SK-N-SH (cell line): ENCODE data around the gene C9orf72. TPM values are rescaled to one million over a fixed set of nuclear protein-coding genes. Genes with fewer than 3 reads are reported as not detected.

ENCODE experiments used
- CTCF ChIA-PET: fragments of 300-600, 350-600 bp; formaldehyde crosslinking; extraction: SDS; loops from one replicate; lab custom pipeline; 2021; lab: Yijun Ruan, JAX
- POLR2A ChIA-PET: fragments of 350-600 bp; sonication (Branson Sonifier 250); formaldehyde crosslinking; extraction: SDS; loops from one replicate; lab custom pipeline; 2020; ENCODE audit warnings: antibody characterized with exemption, inconsistent platforms; lab: Yijun Ruan, JAX
- DNase-seq: peaks from one replicate; pipeline ENCODE4 v3.0.0; 2012
- H2AFZ ChIP-seq: fragments of 200-600 bp; sonication (generic); 2 replicates; pipeline ENCODE4 v1.8.1; 2016; ENCODE audit warnings: antibody characterized with exemption, mild to moderate bottlenecking, low read depth
- H3F3A ChIP-seq: fragments of 200-600 bp; sonication (generic); replicated peaks from 2 replicates; pipeline ENCODE3; 2016; ENCODE audit warnings: antibody characterized with exemption, mild to moderate bottlenecking; ENCODE audit not compliant: insufficient read depth
- H3K27ac ChIP-seq, 2 experiments: fragments of 200-500 bp in 1 of 2; fragments of 200-600 bp in 1 of 2; sonication (Bioruptor generic) in 1 of 2; sonication (generic), shearing (Covaris generic) in 1 of 2; 2 replicates each; pipeline versions ENCODE4 v1.5.1 to v1.6.1; 2014 to 2016; ENCODE audit warnings: low read depth in 2 of 2, inconsistent platforms in 1 of 2, low read length in 1 of 2, mild to moderate bottlenecking in 1 of 2, mixed read lengths in 1 of 2
- H3K27me3 ChIP-seq: fragments of 200-600 bp; sonication (generic), shearing (Covaris generic); 2 replicates; pipeline ENCODE4 v1.6.1; 2016; ENCODE audit warnings: mixed run types; ENCODE audit not compliant: insufficient read depth
- H3K36me3 ChIP-seq, 2 experiments: fragments of 200-500 bp in 1 of 2; fragments of 200-600 bp in 1 of 2; sonication (Bioruptor generic) in 1 of 2; sonication (generic) in 1 of 2; replicated peaks in 1 of 2; 2 replicates each; pipeline versions ENCODE3 to v1.5.1; 2014 to 2016; ENCODE audit warnings: low read length in 1 of 2, mild to moderate bottlenecking in 1 of 2; ENCODE audit not compliant: insufficient read depth in 2 of 2, control insufficient read depth in 1 of 2
- H3K4me1 ChIP-seq, 2 experiments: fragments of 200-500 bp in 1 of 2; fragments of 200-600 bp in 1 of 2; sonication (Bioruptor generic) in 1 of 2; sonication (generic), shearing (Covaris generic) in 1 of 2; 2 replicates each; pipeline versions ENCODE4 v1.5.1 to v1.6.1; 2014 to 2016; ENCODE audit warnings: low read depth in 1 of 2, low read length in 1 of 2, mixed run types in 1 of 2; ENCODE audit not compliant: insufficient read depth in 2 of 2, control insufficient read depth in 1 of 2
- H3K4me2 ChIP-seq: fragments of 200-600 bp; sonication (generic), shearing (Covaris generic); 2 replicates; pipeline ENCODE4 v1.6.1; 2017; ENCODE audit warnings: mixed run types
- H3K4me3 ChIP-seq, 2 experiments: fragments of 200-500 bp in 1 of 2; fragments of 200-600 bp in 1 of 2; sonication (Bioruptor generic) in 1 of 2; sonication (generic), shearing (Covaris generic) in 1 of 2; 2 replicates each; pipeline versions ENCODE4 v1.5.1 to v1.8.1; 2014 to 2016; ENCODE audit warnings: low read depth in 2 of 2, inconsistent platforms in 1 of 2, low read length in 1 of 2, mild to moderate bottlenecking in 1 of 2, mixed read lengths in 1 of 2, moderate library complexity in 1 of 2
- H3K79me2 ChIP-seq: fragments of 200-600 bp; sonication (generic); 2 replicates; pipeline ENCODE4 v1.8.1; 2017; ENCODE audit warnings: mild to moderate bottlenecking; ENCODE audit not compliant: insufficient read depth
- H3K9ac ChIP-seq: fragments of 200-600 bp; sonication (generic); 2 replicates; pipeline ENCODE4 v1.6.1; 2017; ENCODE audit warnings: mixed run types
- H3K9me2 ChIP-seq: fragments of 200-600 bp; sonication (generic); 2 replicates; pipeline ENCODE4 v1.6.1; 2017; ENCODE audit warnings: mixed run types
- H3K9me3 ChIP-seq: fragments of 200-600 bp; sonication (generic); 2 replicates; pipeline ENCODE4 v1.6.1; 2017; ENCODE audit warnings: mixed run types, mild to moderate bottlenecking, moderate library complexity
- H4K20me1 ChIP-seq: fragments of 200-600 bp; sonication (generic); 2 replicates; pipeline ENCODE4 v1.6.1; 2017; ENCODE audit warnings: mild to moderate bottlenecking, mixed run types; ENCODE audit not compliant: insufficient read depth
- ELF1 ChIP-seq: IDR thresholded peaks from 2 replicates; pipeline ENCODE4 v1.4.0; 2012
- EP300 ChIP-seq, 2 experiments: IDR thresholded peaks; 2 replicates each; pipeline versions ENCODE4 v1.4.0 to v1.6.1; 2012; ENCODE audit warnings: borderline replicate concordance in 1 of 2, low read depth in 1 of 2, low read length in 1 of 2
- EZH2phosphoT487 ChIP-seq: fragments of 200-600 bp; sonication (generic); IDR thresholded peaks from 2 replicates; pipeline ENCODE4 v1.6.1; 2017; ENCODE audit warnings: low read depth, mixed run types, mild to moderate bottlenecking, antibody characterized with exemption, moderate library complexity, borderline replicate concordance
- FOXJ3 ChIP-seq: sonication (generic); formaldehyde crosslinking; IDR thresholded peaks from 2 replicates; pipeline ENCODE4 v1.5.1; 2020; ENCODE audit warnings: mild to moderate bottlenecking, missing genetic modification reagents
- FOXM1 ChIP-seq: IDR thresholded peaks from 2 replicates; pipeline ENCODE4 v1.4.0; 2012; ENCODE audit warnings: low read depth, mild to moderate bottlenecking
- GATA2 ChIP-seq: sonication (generic); formaldehyde crosslinking; IDR thresholded peaks from 2 replicates; pipeline ENCODE4 v1.5.0; 2020; ENCODE audit warnings: mild to moderate bottlenecking, missing genetic modification reagents
- JUND ChIP-seq: IDR thresholded peaks from 2 replicates; pipeline ENCODE4 v1.4.0; 2012
- POLR2AphosphoS5 ChIP-seq: IDR thresholded peaks from 2 replicates; pipeline ENCODE4 v1.6.1; 2012; ENCODE audit warnings: low read depth, low read length
- RCOR1 ChIP-seq: fragments of 150-350 bp; IDR thresholded peaks from 2 replicates; pipeline ENCODE4 v1.6.1; 2017; ENCODE audit warnings: antibody characterized with exemption, low read length
- RXRA ChIP-seq: IDR thresholded peaks from 2 replicates; pipeline ENCODE4 v1.4.0; 2012; ENCODE audit warnings: low read depth, mild to moderate bottlenecking, borderline replicate concordance
- SMC3 ChIP-seq: IDR thresholded peaks from 2 replicates; pipeline ENCODE4 v1.6.1; 2012; ENCODE audit warnings: low read depth, low read length, improper control_type of control experiment
- TAF1 ChIP-seq: IDR thresholded peaks from 2 replicates; pipeline ENCODE4 v1.6.1; 2012; ENCODE audit warnings: low read depth, mild to moderate bottlenecking, low read length, moderate library complexity, borderline replicate concordance
- TEAD4 ChIP-seq: IDR thresholded peaks from 2 replicates; pipeline ENCODE4 v1.4.0; 2012; ENCODE audit warnings: mild to moderate bottlenecking, borderline replicate concordance; ENCODE audit not compliant: insufficient read depth
- WGBS: methylation state at CpG from one replicate; pipeline ENCODE4 v1.1.6; 2017; ENCODE audit warnings: low lambda C conversion rate; 5-methylcytosine and 5-hydroxymethylcytosine counted together
- polyA plus RNA-seq, 3 experiments: library from polyadenylated mRNA; depleted of rRNA; stranded (reverse); fragments of >200 nt; gene quantifications; 2 replicates each; pipeline ENCODE4 v1.2.3, GENCODE V29; 2012
- TF ChIP-seq, protein P1 (sequence below): IDR thresholded peaks from 2 replicates; pipeline ENCODE4 v1.4.0; 2012; ENCODE audit warnings: low read depth, borderline replicate concordance

Gene C9orf72
- polyA plus RNA-seq, 1 of the 3 experiments (the other 2 are of a cell fraction), result 4.0 TPM

DNA sequence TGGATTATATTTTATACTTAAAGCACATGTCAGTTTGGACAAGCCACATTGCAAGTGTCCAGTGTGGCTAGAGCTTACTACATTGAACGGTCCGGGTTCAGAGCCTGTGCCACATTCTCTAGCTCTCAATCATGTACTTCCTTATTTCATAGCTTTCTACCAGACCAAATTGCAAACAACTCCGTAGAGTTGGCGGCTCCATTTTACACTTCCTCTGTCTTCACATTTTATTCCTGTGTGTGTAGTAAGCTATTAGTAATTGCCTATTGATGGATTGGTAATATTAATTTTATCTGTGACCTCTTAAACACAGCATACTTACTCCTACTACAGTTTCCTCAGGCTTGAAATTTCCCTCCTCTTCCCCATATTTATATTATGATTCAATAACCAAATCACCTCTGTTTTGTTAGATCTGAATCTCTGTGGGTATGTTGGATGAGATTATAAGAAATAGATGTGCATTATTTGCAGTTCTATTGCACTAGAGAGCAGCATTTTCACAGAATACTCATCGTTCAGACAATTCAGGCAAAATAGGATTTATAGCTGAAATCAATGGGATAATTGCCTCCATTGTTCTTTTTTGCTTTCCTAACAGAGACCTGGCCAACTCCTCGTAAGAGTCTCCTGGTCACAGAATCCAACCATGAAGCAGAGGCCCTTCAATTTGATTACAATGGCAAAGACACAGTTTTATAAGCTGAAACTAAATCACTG lies 29.0 kb upstream of the C9orf72 start:
- Histone ChIP-seq H3K4me3 (no peak overlapping the region), H3K79me2 (no peaks in the 10 kb centered on the region), H3K27ac (no peak overlapping the region; a peak in 1 of 4 replicates), H3K9ac (no peak overlapping the region), H3K27me3 (no peaks in the 10 kb centered on the region), H3K4me2 (no peak overlapping the region), H3K9me2 (no peaks in the 10 kb centered on the region), H2AFZ (no peak overlapping the region), H3F3A (no peaks in the 10 kb centered on the region), H3K9me3 (no peaks in the 10 kb centered on the region), H3K4me1 (peaks cover 0 to 6% of the 10 kb centered on the region in 2 experiments; a peak in 2 of 4 replicates), H4K20me1 (no peaks in the 10 kb centered on the region), H3K36me3 (no peaks in the 10 kb centered on the region)
- no peak for TF ChIP-seq RXRA
- TF ChIP-seq SMC3, result no peak
- TF ChIP-seq RCOR1, result no peak
- no peak for TF ChIP-seq EP300 (IDR thresholded peaks at IDR 0.05; ENCODE audit: borderline replicate concordance in 1 of 2, low read depth in 1 of 2, low read length in 1 of 2)
- no peak for TF ChIP-seq POLR2AphosphoS5
- POLR2A ChIA-PET, result no interaction called here
- CTCF ChIA-PET, result interaction anchor here (1.8 kb wide), 1 partner anchor 1609 kb away, joined by 4 read pairs; no protein-coding TSS in a partner anchor
- DNase-seq, result no peak
- 63% methylated on average over 6 of the region's 6 CpGs for WGBS

DNA sequence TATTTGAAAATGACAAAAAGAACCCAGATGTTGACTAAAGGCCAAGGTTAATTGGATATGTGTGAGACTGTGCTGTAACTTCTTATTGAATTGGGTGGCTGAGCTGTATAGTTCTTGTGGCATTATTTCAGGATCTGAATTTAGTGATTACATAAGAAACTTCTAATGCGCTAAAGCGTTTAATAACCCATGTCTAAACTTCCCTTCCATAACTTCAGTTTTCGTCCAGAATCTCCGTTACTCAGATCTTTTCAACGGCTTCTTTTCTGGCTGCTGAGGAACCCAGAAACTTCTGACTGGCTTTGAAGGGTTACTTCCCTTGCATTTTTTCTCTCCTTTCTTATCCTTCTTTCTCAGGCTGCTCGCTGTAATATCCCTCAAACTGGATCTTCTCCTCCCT lies 28.1 kb upstream of the C9orf72 start:
- H3K27me3 ChIP-seq, result no peaks in the 10 kb centered on the region
- H4K20me1 ChIP-seq, result no peaks in the 10 kb centered on the region
- DNase-seq, result no peak
- H3K4me2 ChIP-seq, result no peak overlapping the region
- ChIA-PET CTCF (interaction anchor here (1.0 to 1.8 kb wide), 2 partner anchors 14 to 1610 kb away, joined by 3 to 4 read pairs; no protein-coding TSS in a partner anchor), POLR2A (no interaction called here)
- H3F3A ChIP-seq, result no peaks in the 10 kb centered on the region
- H3K4me3 ChIP-seq, result no peak overlapping the region
- no peak overlapping the region for H3K27ac ChIP-seq
- H3K9me2 ChIP-seq, result no peaks in the 10 kb centered on the region
- peaks cover 0 to 6% of the 10 kb centered on the region in 2 experiments; a peak in 2 of 4 replicates for H3K4me1 ChIP-seq
- H2AFZ ChIP-seq, result no peak overlapping the region
- 71% methylated on average over 6 of the region's 6 CpGs for WGBS
- H3K9me3 ChIP-seq, result no peaks in the 10 kb centered on the region
- TF ChIP-seq ELF1, result no peak
- no peak for TF ChIP-seq TAF1
- TF ChIP-seq, protein P1, sequence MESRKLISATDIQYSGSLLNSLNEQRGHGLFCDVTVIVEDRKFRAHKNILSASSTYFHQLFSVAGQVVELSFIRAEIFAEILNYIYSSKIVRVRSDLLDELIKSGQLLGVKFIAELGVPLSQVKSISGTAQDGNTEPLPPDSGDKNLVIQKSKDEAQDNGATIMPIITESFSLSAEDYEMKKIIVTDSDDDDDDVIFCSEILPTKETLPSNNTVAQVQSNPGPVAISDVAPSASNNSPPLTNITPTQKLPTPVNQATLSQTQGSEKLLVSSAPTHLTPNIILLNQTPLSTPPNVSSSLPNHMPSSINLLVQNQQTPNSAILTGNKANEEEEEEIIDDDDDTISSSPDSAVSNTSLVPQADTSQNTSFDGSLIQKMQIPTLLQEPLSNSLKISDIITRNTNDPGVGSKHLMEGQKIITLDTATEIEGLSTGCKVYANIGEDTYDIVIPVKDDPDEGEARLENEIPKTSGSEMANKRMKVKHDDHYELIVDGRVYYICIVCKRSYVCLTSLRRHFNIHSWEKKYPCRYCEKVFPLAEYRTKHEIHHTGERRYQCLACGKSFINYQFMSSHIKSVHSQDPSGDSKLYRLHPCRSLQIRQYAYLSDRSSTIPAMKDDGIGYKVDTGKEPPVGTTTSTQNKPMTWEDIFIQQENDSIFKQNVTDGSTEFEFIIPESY, result no peak
- TF ChIP-seq JUND, result no peak
- no peak for TF ChIP-seq FOXM1
- no peak for TF ChIP-seq EZH2phosphoT487
- TF ChIP-seq TEAD4, result no peak
- no peak for TF ChIP-seq RCOR1
- TF ChIP-seq POLR2AphosphoS5, result no peak
- no peak for TF ChIP-seq GATA2 (CRISPR knock-in tag)
- TF ChIP-seq FOXJ3 (CRISPR knock-in tag), result no peak
- TF ChIP-seq, all 33 proteins: peak for 0
- Histone ChIP-seq H3K36me3 (no peaks in the 10 kb centered on the region), H3K9ac (no peak overlapping the region), H3K79me2 (no peaks in the 10 kb centered on the region)
